Fibroblast of skin of left quadriceps (primary cell): ENCODE data around the gene PEAK1.
A peak's percentile ranks its signal among the peaks of the same experiment; 100 is the strongest.
"Not testable (repeated sequence)": the region's sequence is repeated elsewhere in the genome, so short reads cannot be mapped to it uniquely, and the experiment has no call there.

Experiments used
- DNase-seq, 2 experiments: peaks; one replicate each; pipeline ENCODE4 v3.0.0-alpha.2; 2013; ENCODE audit warnings: low read depth in 2 of 2

Gene PEAK1

GRCh38 chr15:77239882-77240608 is 179.9 kb downstream of the PEAK1 start:
- peak; percentile 40 to 42 for DNase-seq

GRCh38 chr15:77235566-77235965 is 184.3 kb downstream of the PEAK1 start:
- DNase-seq, result no peak

GRCh38 chr15:77228828-77229227 is 191.1 kb downstream of the PEAK1 start:
- no peak for DNase-seq

GRCh38 chr15:77226652-77227051 is 193.3 kb downstream of the PEAK1 start:
- no peak for DNase-seq

- no peak for DNase-seq
Measured at GRCh38 chr15:77225646-77226045, 194.3 kb downstream of the PEAK1 start.

- no peak for DNase-seq
Measured at GRCh38 chr15:77225088-77225487, 194.8 kb downstream of the PEAK1 start.

- DNase-seq, result no peak
Measured at GRCh38 chr15:77224352-77224751, 195.6 kb downstream of the PEAK1 start.

- no peak for DNase-seq
Measured at GRCh38 chr15:77221708-77222107, 198.2 kb downstream of the PEAK1 start.

GRCh38 chr15:77221174-77221573 is 198.7 kb downstream of the PEAK1 start:
- no peak for DNase-seq

GRCh38 chr15:77219841-77220240 is 200.1 kb downstream of the PEAK1 start:
- DNase-seq, result peak; percentile 20 to 26

- no peak for DNase-seq
Measured at GRCh38 chr15:77209221-77209620, 210.7 kb downstream of the PEAK1 start.

- DNase-seq, result no peak
Measured at GRCh38 chr15:77208241-77208640, 211.7 kb downstream of the PEAK1 start.

- DNase-seq, result no peak
Measured at GRCh38 chr15:77201665-77202064, 218.2 kb downstream of the PEAK1 start.

- no peak for DNase-seq
Measured at GRCh38 chr15:77196381-77196780, 223.5 kb downstream of the PEAK1 start.

- DNase-seq, result no peak
Measured at GRCh38 chr15:77195586-77195985, 224.3 kb downstream of the PEAK1 start.

GRCh38 chr15:77192451-77192850 is 227.5 kb downstream of the PEAK1 start:
- DNase-seq, result no peak

GRCh38 chr15:77191230-77191834 is 228.6 kb downstream of the PEAK1 start:
- no peak for DNase-seq

- no peak for DNase-seq
Measured at GRCh38 chr15:77187751-77188464, 232.0 kb downstream of the PEAK1 start.

- peak in 1 of 2 experiments; percentile 20 for DNase-seq
Measured at GRCh38 chr15:77186594-77187011, 233.3 kb downstream of the PEAK1 start.

GRCh38 chr15:77185242-77185785 is 234.6 kb downstream of the PEAK1 start:
- no peak for DNase-seq

- DNase-seq, result not testable (repeated sequence)
Measured at GRCh38 chr15:77184352-77184751, 235.6 kb downstream of the PEAK1 start.

GRCh38 chr15:77183066-77183465 is 236.8 kb downstream of the PEAK1 start:
- DNase-seq, result no peak
